Spleen (tissue), 11 donors: ENCODE measurements around the gene INPP4B. TPM values are rescaled to one million over a fixed set of nuclear protein-coding genes. Genes with fewer than 3 reads are reported as not detected.

Source experiments
- DNase-seq: peaks from one replicate; pipeline ENCODE4 v3.0.0-alpha.2; 2020
- H3K27ac ChIP-seq, 8 donors: fragments of 200-600 bp; sonication (generic) in 7 of 8; 1 replicate in 4 of 8; 2 replicates in 4 of 8; pipeline versions ENCODE4 v1.5.0 to v1.8.0; 2016 to 2021; ENCODE audit warnings: inconsistent platforms in 4 of 8, mild to moderate bottlenecking in 4 of 8, moderate library complexity in 1 of 8
- H3K27me3 ChIP-seq, 7 donors: fragments of 200-600 bp; sonication (generic) in 6 of 7; replicated peaks in 1 of 7; 1 replicate in 4 of 7; 2 replicates in 3 of 7; pipeline versions ENCODE4 v1.5.0 to v1.8.0; 2016 to 2021; ENCODE audit warnings: inconsistent platforms in 3 of 7, mild to moderate bottlenecking in 1 of 7
- H3K36me3 ChIP-seq, 6 donors: fragments of 200-600 bp; sonication (generic) in 5 of 6; 1 replicate in 4 of 6; 2 replicates in 2 of 6; pipeline versions ENCODE4 v1.5.0 to v1.8.0; 2016 to 2021; ENCODE audit warnings: inconsistent platforms in 2 of 6
- H3K4me1 ChIP-seq, 6 donors: fragments of 200-600 bp; sonication (generic) in 5 of 6; 1 replicate in 3 of 6; 2 replicates in 3 of 6; pipeline versions ENCODE4 v1.5.0 to v1.8.0; 2016 to 2021; ENCODE audit warnings: inconsistent platforms in 3 of 6
- H3K4me3 ChIP-seq, 8 donors: fragments of 200-600 bp; sonication (generic) in 7 of 8; 1 replicate in 4 of 8; 2 replicates in 4 of 8; pipeline versions ENCODE4 v1.5.0 to v1.8.0; 2016 to 2021; ENCODE audit warnings: inconsistent platforms in 4 of 8, mild to moderate bottlenecking in 4 of 8, moderate library complexity in 2 of 8
- H3K9me3 ChIP-seq, 8 donors: fragments of 200-600 bp; sonication (generic) in 7 of 8; 1 replicate in 4 of 8; 2 replicates in 4 of 8; pipeline versions ENCODE4 v1.5.0 to v1.8.0; 2016 to 2021; ENCODE audit warnings: inconsistent platforms in 4 of 8
- POLR2A ChIP-seq, 3 donors: fragments of 450-650 bp; IDR thresholded peaks; one replicate each; pipeline ENCODE4 v1.5.1; 2017; ENCODE audit warnings: antibody characterized with exemption in 3 of 3, mild to moderate bottlenecking in 1 of 3
- POLR2AphosphoS5 ChIP-seq, 3 donors: sonication (generic); formaldehyde crosslinking; IDR thresholded peaks; one replicate each; pipeline ENCODE4 v1.5.1; 2017; ENCODE audit warnings: antibody characterized with exemption in 3 of 3
- WGBS, 5 donors: extraction: QIAGEN DNeasy Blood & Tissue Kit in 3 of 5; methylation state at CpG; one replicate each; pipeline versions ENCODE4 v1.1.5 to v1.1.7; 2013 to 2018; 5-methylcytosine and 5-hydroxymethylcytosine counted together
- intact Hi-C: fragments of 100-400 bp; cut with DNase I; formaldehyde crosslinking; loops from one replicate; pipeline ENCODE4 v1.15.0; 2023; ENCODE audit warnings: low total_unique reads
- polyA plus RNA-seq, 3 donors: library from polyadenylated mRNA; stranded (reverse); fragments of 200-250 nt; gene quantifications; one replicate each; pipeline ENCODE4 v1.2.1, GENCODE V29; 2013
- total RNA-seq, 7 donors: library from RNA; depleted of rRNA in 3 of 7; stranded (reverse); fragments of >200 nt in 3 of 7; fragmentation: NEBNext Ultra II Directional in 4 of 7; extraction: Animal tissue kit (Norgen Biotek cat#: 25700) in 4 of 7; gene quantifications; one replicate each; pipeline versions ENCODE4 v1.1.0 to v1.2.1, GENCODE V29; 2016 to 2021
- TF ChIP-seq, protein P1 (sequence below), 11 experiments: fragments of 200-600 bp in 7 of 11; fragments of 450-650 bp in 4 of 11; sonication (generic) in 4 of 11; IDR thresholded peaks in 8 of 11; conservative IDR thresholded peaks in 3 of 11; 1 replicate in 7 of 11; 2 replicates in 4 of 11; pipeline versions ENCODE4 v1.4.0 to v1.8.0; 2016 to 2021; ENCODE audit warnings: antibody characterized with exemption in 11 of 11, inconsistent platforms in 4 of 11, mild to moderate bottlenecking in 1 of 11
- donor health status: healthy with polysubstance abuse.
- donor health status: DM: no; HTN: no; CAD: no; lungs with moderate emphysema.
- donor health status: DM: no; HTN: no; CAD: no.
- donor health status: Bipolar disorder and iron deficiency.
- donor health status: healthy.
- donor health status: DM: no; HTN: no; CAD: no.
- donor health status: DM: yes; HTN: yes; CAD: no.

The INPP4B gene
- total and polyA plus RNA-seq, 10 donors = 0.78 to 31.6 (median 26.8) TPM

GRCh38 chr4:142278663-142279062 lies 567.4 kb downstream of the INPP4B start:
- H3K9me3 ChIP-seq = no peaks in the 10 kb centered on the region
- intact Hi-C loops = no loop called here
- DNase-seq = no peak
- no peaks in the 10 kb centered on the region for H3K27me3 ChIP-seq
- peaks cover 0 to 8% (median 0%) of the 10 kb centered on the region in 6 donors for H3K4me1 ChIP-seq
- TF ChIP-seq POLR2A (IDR thresholded peaks at IDR 0.05) (no peak), POLR2AphosphoS5 (IDR thresholded peaks at IDR 0.05) (no peak)
- TF ChIP-seq, protein P1, sequence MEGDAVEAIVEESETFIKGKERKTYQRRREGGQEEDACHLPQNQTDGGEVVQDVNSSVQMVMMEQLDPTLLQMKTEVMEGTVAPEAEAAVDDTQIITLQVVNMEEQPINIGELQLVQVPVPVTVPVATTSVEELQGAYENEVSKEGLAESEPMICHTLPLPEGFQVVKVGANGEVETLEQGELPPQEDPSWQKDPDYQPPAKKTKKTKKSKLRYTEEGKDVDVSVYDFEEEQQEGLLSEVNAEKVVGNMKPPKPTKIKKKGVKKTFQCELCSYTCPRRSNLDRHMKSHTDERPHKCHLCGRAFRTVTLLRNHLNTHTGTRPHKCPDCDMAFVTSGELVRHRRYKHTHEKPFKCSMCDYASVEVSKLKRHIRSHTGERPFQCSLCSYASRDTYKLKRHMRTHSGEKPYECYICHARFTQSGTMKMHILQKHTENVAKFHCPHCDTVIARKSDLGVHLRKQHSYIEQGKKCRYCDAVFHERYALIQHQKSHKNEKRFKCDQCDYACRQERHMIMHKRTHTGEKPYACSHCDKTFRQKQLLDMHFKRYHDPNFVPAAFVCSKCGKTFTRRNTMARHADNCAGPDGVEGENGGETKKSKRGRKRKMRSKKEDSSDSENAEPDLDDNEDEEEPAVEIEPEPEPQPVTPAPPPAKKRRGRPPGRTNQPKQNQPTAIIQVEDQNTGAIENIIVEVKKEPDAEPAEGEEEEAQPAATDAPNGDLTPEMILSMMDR (IDR thresholded peaks at IDR 0.05 in 8 of 11, conservative IDR thresholded peaks at IDR 0.05 in 3 of 11) = no peak
- H3K27ac ChIP-seq = no peak overlapping the region
- H3K4me3 ChIP-seq = no peak overlapping the region
- no peaks in the 10 kb centered on the region for H3K36me3 ChIP-seq

DNA sequence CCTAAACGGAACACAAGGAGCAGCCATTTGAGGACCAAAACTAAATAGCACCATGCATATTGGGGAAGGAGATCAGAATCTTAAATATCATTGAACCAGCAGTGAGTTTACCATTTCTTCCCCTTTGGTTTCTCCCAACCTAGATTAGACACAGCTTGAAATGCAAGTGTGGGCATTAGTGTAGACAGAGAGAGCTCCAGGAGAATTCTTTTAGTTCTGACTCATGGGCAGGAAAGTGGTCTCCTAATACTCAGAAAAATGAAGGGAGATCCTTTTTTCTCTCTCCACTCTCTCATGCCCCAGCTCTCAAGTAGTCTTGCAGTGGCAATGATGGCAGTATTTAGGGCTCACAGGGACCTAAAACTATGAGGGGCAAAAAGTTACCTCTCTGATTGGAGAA lies 567.9 kb downstream of the INPP4B start:
- peaks cover 0 to 7% (median 0%) of the 10 kb centered on the region in 6 donors for H3K4me1 ChIP-seq
- DNase-seq = no peak
- intact Hi-C loops = no loop called here
- H3K36me3 ChIP-seq = no peaks in the 10 kb centered on the region
- no peaks in the 10 kb centered on the region for H3K27me3 ChIP-seq
- no peak overlapping the region for H3K27ac ChIP-seq
- TF ChIP-seq, protein P1 (IDR thresholded peaks at IDR 0.05 in 8 of 11, conservative IDR thresholded peaks at IDR 0.05 in 3 of 11) = no peak
- TF ChIP-seq POLR2A (IDR thresholded peaks at IDR 0.05) = no peak
- TF ChIP-seq POLR2AphosphoS5 (IDR thresholded peaks at IDR 0.05) = no peak
- H3K9me3 ChIP-seq = no peaks in the 10 kb centered on the region
- 88 to 100% (median 97%) methylated on average over 1 of the region's 1 CpG for WGBS, 5 donors
- no peak overlapping the region for H3K4me3 ChIP-seq

DNA sequence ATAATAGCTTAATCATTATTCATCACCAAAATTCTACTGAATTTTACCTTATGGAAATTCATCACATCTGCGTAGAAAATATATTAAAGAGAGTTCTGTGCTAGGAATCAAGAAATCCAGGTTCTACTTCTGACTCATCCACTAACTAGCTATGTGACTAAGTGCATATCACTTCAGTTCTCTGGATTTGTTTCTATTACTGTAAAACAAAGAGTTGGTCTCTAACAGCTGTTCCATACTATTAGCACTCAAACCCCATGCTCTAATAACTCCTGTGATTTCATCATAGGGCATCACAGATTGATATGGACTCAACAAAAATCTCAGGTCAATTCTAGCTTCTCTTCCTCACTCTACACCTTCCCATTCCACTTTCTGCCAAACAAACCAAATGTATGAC lies 572.0 kb downstream of the INPP4B start:
- TF ChIP-seq POLR2A (IDR thresholded peaks at IDR 0.05) (no peak), POLR2AphosphoS5 (IDR thresholded peaks at IDR 0.05) (no peak)
- TF ChIP-seq, protein P1 (IDR thresholded peaks at IDR 0.05 in 8 of 11, conservative IDR thresholded peaks at IDR 0.05 in 3 of 11) = no peak
- no peak for DNase-seq

DNA sequence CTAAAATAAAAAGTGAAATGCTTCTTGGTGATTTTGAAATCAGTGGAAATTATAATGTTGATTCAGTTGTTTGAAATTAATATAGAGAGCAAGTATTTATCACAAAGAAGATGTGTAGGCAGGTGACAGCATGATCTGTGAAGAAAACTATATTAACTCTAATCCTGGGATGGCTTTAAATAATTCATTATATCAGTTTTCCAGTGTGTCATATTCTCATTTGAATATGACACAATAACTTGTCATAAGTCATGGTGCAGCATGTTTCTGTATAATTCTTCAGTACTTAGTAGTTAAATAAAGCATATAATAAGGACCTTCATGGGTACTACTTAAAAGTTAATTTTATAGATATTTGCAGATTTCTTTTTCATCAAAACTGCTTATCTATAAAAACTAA lies 573.6 kb downstream of the INPP4B start:
- Histone ChIP-seq H3K9me3 (no peaks in the 10 kb centered on the region), H3K4me3 (no peak overlapping the region), H3K36me3 (no peaks in the 10 kb centered on the region), H3K4me1 (no peaks in the 10 kb centered on the region), H3K27me3 (no peaks in the 10 kb centered on the region), H3K27ac (no peak overlapping the region)
- no peak for TF ChIP-seq POLR2AphosphoS5 (IDR thresholded peaks at IDR 0.05)
- no peak for TF ChIP-seq POLR2A (IDR thresholded peaks at IDR 0.05)
- TF ChIP-seq, protein P1 (IDR thresholded peaks at IDR 0.05 in 8 of 11, conservative IDR thresholded peaks at IDR 0.05 in 3 of 11) = no peak
- no peak for DNase-seq
- intact Hi-C loops = no loop called here

More for the DNA sequence above, 572.0 kb downstream of the INPP4B start:
- no peaks in the 10 kb centered on the region for H3K9me3 ChIP-seq
- H3K27me3 ChIP-seq = no peaks in the 10 kb centered on the region
- H3K4me3 ChIP-seq = no peak overlapping the region
- H3K27ac ChIP-seq = no peak overlapping the region
- H3K4me1 ChIP-seq = no peaks in the 10 kb centered on the region
- 89 to 100% (median 96%) methylated on average over 1 of the region's 1 CpG for WGBS, 5 donors
- H3K36me3 ChIP-seq = no peaks in the 10 kb centered on the region
- intact Hi-C loops = no loop called here
